HepG2 (cell line): Measurements from ENCODE around the gene SUCLG1. TPM values are rescaled to one million over a fixed set of nuclear protein-coding genes. Genes with fewer than 3 reads are reported as not detected.

Experiments
- ATAC-seq: fragments of 200-7000 bp; cut with Tn5 transposase; 3 replicates; pipeline ENCODE4 v1.9.1; 2020; ENCODE audit warnings: mild to moderate bottlenecking, moderate library complexity
- BruUV-seq: library from RNA; stranded (reverse); fragments of 400-500 nt; replicated peaks from 2 replicates; lab custom pipeline; 2021; lab: Mats Ljungman, UMichigan
- CTCF ChIA-PET: fragments of 300-600 bp; formaldehyde crosslinking; extraction: SDS; loops from one replicate; lab custom pipeline; 2021; ENCODE audit warnings: low total read pairs, inconsistent platforms, low intra/inter-chr PET ratio; lab: Yijun Ruan, JAX
- POLR2A ChIA-PET: fragments of 350-600 bp; sonication (Branson Sonifier 250); formaldehyde crosslinking; loops from one replicate; lab custom pipeline; 2020; ENCODE audit warnings: antibody characterized with exemption, inconsistent platforms; lab: Yijun Ruan, JAX
- DNase-seq: peaks from one replicate; pipeline ENCODE4 v3.0.0-alpha.2; 2015; ENCODE audit warnings: low spot score
- FAIRE-seq: peaks from 3 replicates; lab custom pipeline; 2011; peaks lifted over from hg19 to GRCh38; lab: Jason Lieb, UNC
- H2AFZ ChIP-seq: one replicate; pipeline ENCODE4 v1.6.1; 2011; ENCODE audit warnings: low read length, inconsistent platforms
- H3K27ac ChIP-seq: fragments of 300-600 bp; 3 replicates; pipeline ENCODE4 v1.8.0; 2011; ENCODE audit warnings: mixed run types, mild to moderate bottlenecking, mixed read lengths, low read length, inconsistent platforms; ENCODE audit not compliant: insufficient read depth; ENCODE audit errors: extremely low read length
- H3K27me3 ChIP-seq, 2 experiments: fragments of 200-600 bp in 1 of 2; 2 replicates in 1 of 2; 3 replicates in 1 of 2; pipeline versions ENCODE4 v1.6.0 to v1.8.0; 2011; ENCODE audit warnings: low read length in 2 of 2, mild to moderate bottlenecking in 2 of 2, moderate library complexity in 2 of 2, inconsistent platforms in 1 of 2; ENCODE audit not compliant: insufficient read depth in 2 of 2, control insufficient read depth in 1 of 2
- H3K36me3 ChIP-seq, 2 experiments: fragments of 200-600 bp in 1 of 2; replicated peaks in 1 of 2; 2 replicates in 1 of 2; 3 replicates in 1 of 2; pipeline versions ENCODE4 v1.5.1 to v1.8.0; 2011; ENCODE audit warnings: low read length in 2 of 2, inconsistent platforms in 1 of 2; ENCODE audit not compliant: insufficient read depth in 2 of 2, control insufficient read depth in 1 of 2
- H3K4me1 ChIP-seq: 2 replicates; pipeline ENCODE4 v1.5.1; 2012; ENCODE audit warnings: low read length, inconsistent platforms; ENCODE audit not compliant: insufficient read depth
- H3K4me2 ChIP-seq: 2 replicates; pipeline ENCODE4 v1.6.0; 2011; ENCODE audit warnings: low read depth, low read length, inconsistent platforms
- H3K4me3 ChIP-seq, 3 experiments: fragments of 200-600 bp in 1 of 3; sonication (generic), shearing (Covaris generic) in 1 of 3; replicated peaks in 1 of 3; 2 replicates each; pipeline ENCODE4 v1.5.1; 2011 to 2016; ENCODE audit warnings: low read length in 3 of 3, inconsistent platforms in 2 of 3, low read depth in 2 of 3, mild to moderate bottlenecking in 2 of 3, control low read depth in 1 of 3, mixed read lengths in 1 of 3; ENCODE audit not compliant: insufficient read depth in 1 of 3
- H3K79me2 ChIP-seq: one replicate; pipeline ENCODE4 v1.6.1; 2011; ENCODE audit warnings: low read length, inconsistent platforms; ENCODE audit not compliant: insufficient read depth
- H3K9ac ChIP-seq: 2 replicates; pipeline ENCODE4 v1.6.0; 2011; ENCODE audit warnings: mild to moderate bottlenecking, low read depth, low read length, inconsistent platforms; ENCODE audit not compliant: insufficient read depth
- H3K9me3 ChIP-seq: 2 replicates; pipeline ENCODE4 v1.5.1; 2012; ENCODE audit warnings: mild to moderate bottlenecking, low read length
- H4K20me1 ChIP-seq: 2 replicates; pipeline ENCODE4 v1.6.0; 2011; ENCODE audit warnings: inconsistent platforms, mild to moderate bottlenecking, low read length, moderate library complexity; ENCODE audit not compliant: insufficient read depth
- ARID2 ChIP-seq: sonication (generic); formaldehyde crosslinking; IDR thresholded peaks from 2 replicates; pipeline ENCODE4 v1.8.1; 2022; ENCODE audit warnings: mild to moderate bottlenecking, missing genetic modification reagents, borderline replicate concordance
- CEBPG ChIP-seq: IDR thresholded peaks from 2 replicates; pipeline ENCODE4 v1.6.1; 2016
- FOSL2 ChIP-seq: sonication (generic); formaldehyde crosslinking; IDR thresholded peaks from 2 replicates; pipeline ENCODE4 v1.4.0; 2020; ENCODE audit warnings: missing genetic modification reagents
- FOXP1 ChIP-seq, 2 experiments: fragments of 450-650 bp in 1 of 2; IDR thresholded peaks; 2 replicates each; pipeline ENCODE4 v1.6.1; 2017 to 2018; ENCODE audit warnings: antibody characterized with exemption in 1 of 2
- HNF4A ChIP-seq: sonication (generic); formaldehyde crosslinking; IDR thresholded peaks from 2 replicates; pipeline ENCODE4 v1.4.0; 2020; ENCODE audit warnings: missing genetic modification reagents
- IKZF4 ChIP-seq: sonication (generic); formaldehyde crosslinking; IDR thresholded peaks from 2 replicates; pipeline ENCODE4 v1.5.1; 2020; ENCODE audit warnings: borderline replicate concordance, mild to moderate bottlenecking, low read depth, missing genetic modification reagents; ENCODE audit errors: not compliant biosample characterization
- NFIC ChIP-seq: IDR thresholded peaks from 2 replicates; pipeline ENCODE4 v1.6.1; 2012; ENCODE audit warnings: mild to moderate bottlenecking, low read length, inconsistent platforms
- NR2F2 ChIP-seq: IDR thresholded peaks from 2 replicates; pipeline ENCODE4 v1.6.1; 2012; ENCODE audit warnings: low read depth, inconsistent platforms, borderline replicate concordance
- PHF21A ChIP-seq: sonication (generic); formaldehyde crosslinking; IDR thresholded peaks from 2 replicates; pipeline ENCODE4 v1.5.0; 2020; ENCODE audit warnings: mild to moderate bottlenecking, missing genetic modification reagents
- SMAD9 ChIP-seq: sonication (generic); formaldehyde crosslinking; IDR thresholded peaks from 2 replicates; pipeline ENCODE4 v1.5.1; 2020; ENCODE audit warnings: mild to moderate bottlenecking, missing genetic modification reagents
- SOX6 ChIP-seq, 2 experiments: fragments of 450-650 bp in 1 of 2; sonication (generic) in 1 of 2; formaldehyde crosslinking in 1 of 2; IDR thresholded peaks; 2 replicates each; pipeline versions ENCODE4 v1.4.0 to v1.6.1; 2017 to 2020; ENCODE audit warnings: antibody characterized with exemption in 1 of 2, mild to moderate bottlenecking in 1 of 2, missing genetic modification reagents in 1 of 2
- THAP11 ChIP-seq: IDR thresholded peaks from 2 replicates; pipeline ENCODE4 v1.6.1; 2016; ENCODE audit warnings: missing biosample characterization, missing genetic modification reagents
- ZFX ChIP-seq: sonication (generic); formaldehyde crosslinking; IDR thresholded peaks from 2 replicates; pipeline ENCODE4 v1.4.0; 2020; ENCODE audit warnings: mild to moderate bottlenecking, low read depth, missing genetic modification reagents, moderate library complexity
- ZMYM3 ChIP-seq: sonication (generic); formaldehyde crosslinking; IDR thresholded peaks from 2 replicates; pipeline ENCODE4 v1.5.1; 2020; ENCODE audit warnings: mild to moderate bottlenecking, missing genetic modification reagents
- ZNF768 ChIP-seq: sonication (generic); formaldehyde crosslinking; IDR thresholded peaks from 2 replicates; pipeline ENCODE4 v1.4.0; 2020; ENCODE audit warnings: missing genetic modification reagents
- WGBS: methylation state at CpG from one replicate; pipeline ENCODE4 v1.1.6; 2017; ENCODE audit warnings: low lambda C conversion rate; 5-methylcytosine and 5-hydroxymethylcytosine counted together
- in situ Hi-C: cut with HindIII; loops from 2 replicates; pipeline ENCODE4 v1.10.0; 2017; ENCODE audit warnings: low pct_unique_long_range_greater_than_20kb; ENCODE audit not compliant: extremely low pct_ligation_motif_present
- intact Hi-C: fragments of 100-400 bp; cut with micrococcal nuclease; formaldehyde crosslinking; loops from one replicate; pipeline ENCODE4 v1.10.0; 2022; ENCODE audit not compliant: unreplicated experiment
- polyA plus RNA-seq, 8 experiments: library from polyadenylated mRNA; depleted of rRNA in 3 of 8; stranded (reverse) in 7 of 8; unstranded in 1 of 8; fragments of >200 nt; fragmentation: Illumina TruSeq in 4 of 8; extraction: Trizol in 4 of 8; gene quantifications; 2 replicates each; pipeline versions ENCODE4 v1.2.1 to v1.2.3, GENCODE V29; 2011 to 2016; ENCODE audit warnings: low read depth in 4 of 8, missing spikeins in 1 of 8, mixed read lengths in 1 of 8; ENCODE audit not compliant: insufficient read depth in 1 of 8
- total RNA-seq, 5 experiments: library from RNA; depleted of rRNA; stranded (reverse); fragments of >200 nt; fragmentation: Illumina TruSeq; extraction: Trizol; gene quantifications; 2 replicates each; pipeline ENCODE4 v1.2.3, GENCODE V29; 2016; ENCODE audit warnings: low read depth in 1 of 5
- TF ChIP-seq, protein P1 (sequence below): sonication (generic); formaldehyde crosslinking; IDR thresholded peaks from 2 replicates; pipeline ENCODE4 v1.5.1; 2020; ENCODE audit warnings: missing genetic modification reagents, mild to moderate bottlenecking, borderline replicate concordance
- TF ChIP-seq, protein P2 (sequence below), 2 experiments: sonication (generic) in 1 of 2; formaldehyde crosslinking in 1 of 2; IDR thresholded peaks; 2 replicates each; pipeline versions ENCODE4 v1.4.0 to v1.6.1; 2016 to 2020; ENCODE audit warnings: borderline replicate concordance in 1 of 2, low read depth in 1 of 2, mild to moderate bottlenecking in 1 of 2, missing genetic modification reagents in 1 of 2

SUCLG1 gene
- total and polyA plus RNA-seq, 2 of the 13 experiments (the other 11 are each of a cell fraction or from before 2014, with no cell fraction given), result 58.7 to 121 TPM

DNA sequence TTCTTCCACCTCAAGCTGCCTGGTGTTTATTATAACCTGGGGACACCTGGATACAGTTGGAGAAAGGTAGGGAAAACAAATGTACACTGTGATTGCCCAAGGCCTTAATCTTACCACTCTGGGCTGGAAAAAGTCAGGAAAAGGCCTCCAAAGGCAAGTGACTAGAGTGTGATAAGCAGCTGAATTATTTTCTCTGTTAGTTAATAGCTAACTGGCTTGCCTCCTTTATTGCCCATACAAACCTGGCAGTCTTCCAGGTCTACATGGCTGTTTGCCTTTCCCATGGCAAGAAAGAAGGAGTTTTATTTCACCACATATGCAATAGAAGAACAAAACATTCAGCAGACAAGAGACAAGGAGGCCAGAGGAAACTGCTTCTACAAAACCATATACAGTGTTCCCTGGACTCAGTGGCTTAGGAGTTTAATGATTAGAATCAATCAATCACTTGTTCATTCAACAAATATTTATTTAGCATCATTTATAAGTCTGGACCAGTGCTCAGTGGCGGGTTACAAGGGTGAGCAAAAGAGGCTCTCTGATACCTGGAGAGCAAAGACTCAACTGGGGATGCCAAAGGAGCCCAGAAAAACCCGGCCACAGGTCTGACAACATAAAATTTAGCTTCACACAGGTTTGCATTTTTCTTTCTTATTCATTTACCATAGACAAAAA lies 27.5 kb upstream of the SUCLG1 start:
- 4% methylated on average over 2 of the region's 2 CpGs for WGBS
- peak overlapping the region; percentile 47 for H3K4me2 ChIP-seq
- no peaks in the 10 kb centered on the region for H3K9me3 ChIP-seq
- peaks cover 30% of the 10 kb centered on the region for H3K4me1 ChIP-seq
- H2AFZ ChIP-seq, result no peak overlapping the region
- ChIA-PET POLR2A (interaction anchor here (1.5 kb wide), 1 partner anchor 27 kb away, joined by 5 read pairs; the partner anchor contains the start of gene SUCLG1), CTCF (no interaction called here)
- no peaks in the 10 kb centered on the region for H4K20me1 ChIP-seq
- intact Hi-C loops (loop anchor here (2.0 to 5.0 kb wide), 2 partner anchors 28 to 126 kb away; partner anchors contain the start of gene SUCLG1), in situ Hi-C loops (loop anchor here (5.0 kb wide), 1 partner anchor 396 kb away; the partner anchor contains the start of gene TRABD2A)
- no TSS peak for BruUV-seq
- H3K27me3 ChIP-seq, result no peaks in the 10 kb centered on the region
- peak overlapping the region; percentile 65 for H3K27ac ChIP-seq
- ATAC-seq (peak; percentile 75), DNase-seq (peak; percentile 81), FAIRE-seq (peak; percentile 96)
- no peak overlapping the region; a peak in 1 of 6 replicates for H3K4me3 ChIP-seq
- no peaks in the 10 kb centered on the region for H3K79me2 ChIP-seq
- no peak overlapping the region for H3K9ac ChIP-seq
- H3K36me3 ChIP-seq, result no peaks in the 10 kb centered on the region
- TF ChIP-seq IKZF4 (CRISPR knock-in tag) (no peak), SOX6 (IDR thresholded peaks at IDR 0.05) (no peak), SOX6 (CRISPR knock-in tag; IDR thresholded peaks at IDR 0.05) (peak; percentile 75), FOSL2 (CRISPR knock-in tag) (peak; percentile 4; the same call in 1 of the 2 replicates), CEBPG (CRISPR knock-in tag) (peak; percentile 72), NR2F2 (peak; percentile 42; the same call in 1 of the 2 replicates), FOXP1 (IDR thresholded peaks at IDR 0.05) (no peak), FOXP1 (CRISPR knock-in tag; IDR thresholded peaks at IDR 0.05) (0 out of 2 replicates have a peak, but pooled peaks have one; percentile 13), NFIC (peak; percentile 82; the same call in 1 of the 2 replicates), ZNF768 (no peak), PHF21A (CRISPR knock-in tag) (peak; percentile 62; the same call in 1 of the 2 replicates), ZMYM3 (CRISPR knock-in tag) (0 out of 2 replicates have a peak, but pooled peaks have one; percentile 24), SMAD9 (CRISPR knock-in tag) (no peak), HNF4A (CRISPR knock-in tag) (0 out of 2 replicates have a peak, but pooled peaks have one; percentile 7), THAP11 (CRISPR knock-in tag) (0 out of 2 replicates have a peak, but pooled peaks have one; percentile 19), ARID2 (no peak), ZFX (CRISPR knock-in tag) (0 out of 2 replicates have a peak, but pooled peaks have one; percentile 30)
- TF ChIP-seq, protein P1, sequence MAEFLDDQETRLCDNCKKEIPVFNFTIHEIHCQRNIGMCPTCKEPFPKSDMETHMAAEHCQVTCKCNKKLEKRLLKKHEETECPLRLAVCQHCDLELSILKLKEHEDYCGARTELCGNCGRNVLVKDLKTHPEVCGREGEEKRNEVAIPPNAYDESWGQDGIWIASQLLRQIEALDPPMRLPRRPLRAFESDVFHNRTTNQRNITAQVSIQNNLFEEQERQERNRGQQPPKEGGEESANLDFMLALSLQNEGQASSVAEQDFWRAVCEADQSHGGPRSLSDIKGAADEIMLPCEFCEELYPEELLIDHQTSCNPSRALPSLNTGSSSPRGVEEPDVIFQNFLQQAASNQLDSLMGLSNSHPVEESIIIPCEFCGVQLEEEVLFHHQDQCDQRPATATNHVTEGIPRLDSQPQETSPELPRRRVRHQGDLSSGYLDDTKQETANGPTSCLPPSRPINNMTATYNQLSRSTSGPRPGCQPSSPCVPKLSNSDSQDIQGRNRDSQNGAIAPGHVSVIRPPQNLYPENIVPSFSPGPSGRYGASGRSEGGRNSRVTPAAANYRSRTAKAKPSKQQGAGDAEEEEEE, result no peak
- TF ChIP-seq, protein P2, sequence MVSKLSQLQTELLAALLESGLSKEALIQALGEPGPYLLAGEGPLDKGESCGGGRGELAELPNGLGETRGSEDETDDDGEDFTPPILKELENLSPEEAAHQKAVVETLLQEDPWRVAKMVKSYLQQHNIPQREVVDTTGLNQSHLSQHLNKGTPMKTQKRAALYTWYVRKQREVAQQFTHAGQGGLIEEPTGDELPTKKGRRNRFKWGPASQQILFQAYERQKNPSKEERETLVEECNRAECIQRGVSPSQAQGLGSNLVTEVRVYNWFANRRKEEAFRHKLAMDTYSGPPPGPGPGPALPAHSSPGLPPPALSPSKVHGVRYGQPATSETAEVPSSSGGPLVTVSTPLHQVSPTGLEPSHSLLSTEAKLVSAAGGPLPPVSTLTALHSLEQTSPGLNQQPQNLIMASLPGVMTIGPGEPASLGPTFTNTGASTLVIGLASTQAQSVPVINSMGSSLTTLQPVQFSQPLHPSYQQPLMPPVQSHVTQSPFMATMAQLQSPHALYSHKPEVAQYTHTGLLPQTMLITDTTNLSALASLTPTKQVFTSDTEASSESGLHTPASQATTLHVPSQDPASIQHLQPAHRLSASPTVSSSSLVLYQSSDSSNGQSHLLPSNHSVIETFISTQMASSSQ (IDR thresholded peaks at IDR 0.05; ENCODE audit: low read depth), result peak; percentile 73
- TF ChIP-seq, protein P2 (CRISPR knock-in tag; IDR thresholded peaks at IDR 0.05; ENCODE audit: borderline replicate concordance), result peak; percentile 40; the same call in 1 of the 2 replicates
